Calu3 (cell line): ENCODE measurements around the gene GRID2. TPM values are rescaled to one million over a fixed set of nuclear protein-coding genes. Genes with fewer than 3 reads are reported as not detected.

Source experiments
- BruUV-seq: library from RNA; stranded (reverse); fragments of 400-500 nt; replicated peaks from 2 replicates; lab custom pipeline; 2021; lab: Mats Ljungman, UMichigan
- CTCF ChIA-PET: fragments of 300-600 bp; sonication (Branson Sonifier 250); formaldehyde crosslinking; loops from one replicate; lab custom pipeline; 2022; ENCODE audit warnings: antibody characterized with exemption; lab: Charles Lee
- DNase-seq: peaks from one replicate; pipeline ENCODE4 v3.0.0; 2022
- H3K27ac Mint-ChIP-seq: one replicate; pipeline ENCODE4 v1.8.0; 2022; ENCODE audit warnings: mixed read lengths; ENCODE audit not compliant: unreplicated experiment
- H3K27me3 Mint-ChIP-seq: one replicate; pipeline ENCODE4 v1.8.0; 2022; ENCODE audit warnings: mixed read lengths; ENCODE audit not compliant: unreplicated experiment
- H3K36me3 Mint-ChIP-seq: one replicate; pipeline ENCODE4 v1.8.0; 2022; ENCODE audit warnings: mild to moderate bottlenecking, moderate library complexity, mixed read lengths; ENCODE audit not compliant: insufficient read depth, unreplicated experiment
- H3K4me1 Mint-ChIP-seq: one replicate; pipeline ENCODE4 v1.8.0; 2022; ENCODE audit warnings: mild to moderate bottlenecking, low read depth, mixed read lengths; ENCODE audit not compliant: unreplicated experiment
- H3K4me3 Mint-ChIP-seq: one replicate; pipeline ENCODE4 v1.8.0; 2022; ENCODE audit warnings: mild to moderate bottlenecking, low read depth, moderate library complexity, mixed read lengths; ENCODE audit not compliant: unreplicated experiment
- H3K9me3 Mint-ChIP-seq: one replicate; pipeline ENCODE4 v1.8.0; 2022; ENCODE audit warnings: low read depth, mixed read lengths; ENCODE audit not compliant: unreplicated experiment
- intact Hi-C: fragments of 100-400 bp; cut with micrococcal nuclease; formaldehyde crosslinking; loops from one replicate; pipeline ENCODE4 v1.10.0; 2022; ENCODE audit not compliant: unreplicated experiment
- total RNA-seq: library from RNA; stranded (reverse); gene quantifications from 2 replicates; pipeline ENCODE4 v1.2.3, GENCODE V29; 2022
- TF ChIP-seq, protein P1 (sequence below): fragments of 200-600 bp; IDR thresholded peaks from one replicate; pipeline ENCODE4 v1.8.0; 2022; ENCODE audit warnings: antibody characterized with exemption; ENCODE audit not compliant: unreplicated experiment

The GRID2 gene
- total RNA-seq, 1 experiment from 2014 or later = not detected

DNA sequence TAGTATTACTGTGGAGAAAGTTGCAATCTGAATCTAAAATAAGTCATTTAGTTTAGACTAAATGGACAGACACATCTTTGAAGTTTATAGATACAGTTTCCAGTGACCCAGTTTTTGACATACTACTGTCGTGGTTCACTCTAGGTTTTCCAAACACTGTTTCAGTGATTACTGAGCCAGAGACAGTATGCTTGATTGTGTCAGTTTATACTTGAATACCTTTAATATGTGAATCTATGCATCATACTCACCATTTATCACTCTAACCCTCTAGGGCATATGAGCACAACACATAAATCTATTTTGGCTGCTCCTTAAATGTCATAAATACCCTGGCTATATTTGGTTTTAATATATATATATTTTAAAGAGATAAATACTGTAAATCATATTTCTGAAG lies 173.5 kb downstream of the GRID2 start:
- Mint-ChIP-seq H3K27me3 (no peaks in the 10 kb centered on the region), H3K27ac (no peak overlapping the region), H3K4me3 (no peak overlapping the region), H3K36me3 (no peaks in the 10 kb centered on the region), H3K9me3 (peaks cover 3% of the 10 kb centered on the region), H3K4me1 (no peaks in the 10 kb centered on the region)
- TF ChIP-seq, protein P1, sequence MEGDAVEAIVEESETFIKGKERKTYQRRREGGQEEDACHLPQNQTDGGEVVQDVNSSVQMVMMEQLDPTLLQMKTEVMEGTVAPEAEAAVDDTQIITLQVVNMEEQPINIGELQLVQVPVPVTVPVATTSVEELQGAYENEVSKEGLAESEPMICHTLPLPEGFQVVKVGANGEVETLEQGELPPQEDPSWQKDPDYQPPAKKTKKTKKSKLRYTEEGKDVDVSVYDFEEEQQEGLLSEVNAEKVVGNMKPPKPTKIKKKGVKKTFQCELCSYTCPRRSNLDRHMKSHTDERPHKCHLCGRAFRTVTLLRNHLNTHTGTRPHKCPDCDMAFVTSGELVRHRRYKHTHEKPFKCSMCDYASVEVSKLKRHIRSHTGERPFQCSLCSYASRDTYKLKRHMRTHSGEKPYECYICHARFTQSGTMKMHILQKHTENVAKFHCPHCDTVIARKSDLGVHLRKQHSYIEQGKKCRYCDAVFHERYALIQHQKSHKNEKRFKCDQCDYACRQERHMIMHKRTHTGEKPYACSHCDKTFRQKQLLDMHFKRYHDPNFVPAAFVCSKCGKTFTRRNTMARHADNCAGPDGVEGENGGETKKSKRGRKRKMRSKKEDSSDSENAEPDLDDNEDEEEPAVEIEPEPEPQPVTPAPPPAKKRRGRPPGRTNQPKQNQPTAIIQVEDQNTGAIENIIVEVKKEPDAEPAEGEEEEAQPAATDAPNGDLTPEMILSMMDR = no peak
- no TSS peak for BruUV-seq
- CTCF ChIA-PET = no interaction called here
- intact Hi-C loops = no loop called here
- DNase-seq = no peak

DNA sequence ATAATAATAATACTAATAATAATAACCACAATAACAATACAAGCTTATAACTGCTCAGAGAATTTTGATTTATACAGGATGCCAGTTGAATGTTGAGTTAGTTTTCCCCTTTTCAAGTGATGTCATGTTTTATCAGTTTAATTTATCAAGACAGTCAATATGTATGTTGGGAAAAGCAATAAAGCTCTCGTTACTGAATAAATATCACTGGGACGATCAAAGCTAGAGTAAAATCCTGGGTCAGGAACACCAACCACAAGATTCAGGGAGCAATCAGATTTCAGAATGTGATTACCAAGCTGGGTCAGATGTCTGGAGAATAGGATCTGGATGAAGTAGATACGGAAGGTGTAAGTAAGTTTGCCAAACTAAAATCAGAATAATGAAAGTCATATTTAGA lies 179.6 kb downstream of the GRID2 start:
- no peak overlapping the region for H3K27ac Mint-ChIP-seq
- no peaks in the 10 kb centered on the region for H3K27me3 Mint-ChIP-seq
- no TSS peak for BruUV-seq
- H3K36me3 Mint-ChIP-seq = no peaks in the 10 kb centered on the region
- no peaks in the 10 kb centered on the region for H3K4me1 Mint-ChIP-seq
- no peak for DNase-seq
- TF ChIP-seq, protein P1 = no peak
- H3K4me3 Mint-ChIP-seq = no peak overlapping the region
- intact Hi-C loops = no loop called here
- no peaks in the 10 kb centered on the region for H3K9me3 Mint-ChIP-seq
- CTCF ChIA-PET = no interaction called here

DNA sequence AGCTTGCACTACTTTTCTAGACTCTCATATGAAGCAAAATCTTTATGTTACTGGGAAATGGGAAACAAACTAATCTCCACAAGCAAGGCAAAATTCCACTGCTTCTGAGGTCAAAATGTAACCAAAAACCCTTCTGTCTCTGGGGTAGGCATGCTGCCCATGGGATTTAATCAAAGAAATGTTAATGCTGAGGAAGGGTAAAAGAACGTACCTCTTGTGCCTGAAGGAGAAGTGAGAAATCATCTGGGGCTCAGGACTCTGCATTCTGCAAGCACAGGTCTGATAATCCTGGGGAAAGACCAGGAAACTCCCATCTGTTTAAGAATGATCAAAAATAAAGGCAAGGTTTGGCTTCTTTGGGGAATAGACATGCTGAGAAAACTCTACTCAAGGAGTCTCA lies 184.7 kb downstream of the GRID2 start:
- Mint-ChIP-seq H3K9me3 (no peaks in the 10 kb centered on the region), H3K4me3 (no peak overlapping the region), H3K27ac (no peak overlapping the region), H3K27me3 (no peaks in the 10 kb centered on the region), H3K36me3 (no peaks in the 10 kb centered on the region), H3K4me1 (no peaks in the 10 kb centered on the region)
- intact Hi-C loops = no loop called here
- no peak for DNase-seq
- TF ChIP-seq, protein P1 = no peak
- CTCF ChIA-PET = no interaction called here
- BruUV-seq = no TSS peak

DNA sequence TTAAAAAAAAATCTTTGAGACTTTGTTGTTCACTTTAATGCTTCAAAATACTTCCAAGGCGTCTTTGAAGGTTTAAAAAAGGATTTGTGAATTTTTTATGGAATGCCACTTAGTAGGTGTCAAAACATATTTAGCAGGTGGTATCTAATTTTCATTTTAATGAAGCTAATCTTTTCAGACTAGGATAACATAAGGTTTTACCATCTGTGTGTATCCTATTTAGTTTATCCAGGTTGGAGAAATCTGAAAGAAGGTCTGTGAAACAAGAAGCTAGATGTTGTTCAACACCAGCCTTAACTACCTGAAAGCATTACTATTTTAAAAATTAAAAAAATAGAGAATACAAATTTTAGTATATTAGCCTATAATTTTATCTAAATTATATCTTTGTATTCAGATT lies 193.4 kb downstream of the GRID2 start:
- CTCF ChIA-PET = no interaction called here
- Mint-ChIP-seq H3K36me3 (no peaks in the 10 kb centered on the region), H3K4me1 (no peaks in the 10 kb centered on the region), H3K9me3 (no peaks in the 10 kb centered on the region), H3K27me3 (no peaks in the 10 kb centered on the region), H3K27ac (no peak overlapping the region), H3K4me3 (no peak overlapping the region)
- BruUV-seq = no TSS peak
- no peak for DNase-seq
- intact Hi-C loops = no loop called here
- TF ChIP-seq, protein P1 = no peak
